HL-60 (cell line): ENCODE measurements around the gene NSL1.

Experiments used
- DNase-seq, 2 experiments: peaks; one replicate each; pipeline ENCODE4 v3.0.0-alpha.2; 2010 to 2020; ENCODE audit warnings: low read depth in 1 of 2, low spot score in 1 of 2
- H3K27ac ChIP-seq: fragments of 250-450 bp; sonication (Bioruptor Pico); replicated peaks from 2 replicates; pipeline ENCODE4 v1.5.1; 2020; ENCODE audit warnings: mild to moderate bottlenecking, moderate library complexity
- H3K27me3 ChIP-seq: fragments of 250-450 bp; sonication (Bioruptor Pico); 2 replicates; pipeline ENCODE4 v1.5.1; 2021; ENCODE audit warnings: mild to moderate bottlenecking, moderate library complexity; ENCODE audit not compliant: insufficient read depth, poor library complexity, severe bottlenecking
- H3K4me3 ChIP-seq: replicated peaks from 2 replicates; pipeline ENCODE4 v1.5.1; 2011; ENCODE audit warnings: mild to moderate bottlenecking, control low read depth, low read length; ENCODE audit not compliant: insufficient read depth
- GABPA ChIP-seq: IDR thresholded peaks from 2 replicates; pipeline ENCODE4 v1.6.1; 2012; ENCODE audit warnings: low read depth
- POLR2AphosphoS5 ChIP-seq: IDR thresholded peaks from 2 replicates; pipeline ENCODE4 v1.6.1; 2012; ENCODE audit warnings: low read depth
- SPI1 ChIP-seq: IDR thresholded peaks from 2 replicates; pipeline ENCODE4 v1.6.1; 2012; ENCODE audit warnings: low read depth, mild to moderate bottlenecking, borderline replicate concordance
- TF ChIP-seq, protein P1 (sequence below): IDR thresholded peaks from one replicate; pipeline ENCODE4 v1.5.1; 2011; ENCODE audit warnings: low read length, control low read depth, inconsistent platforms; ENCODE audit not compliant: insufficient read depth
- TF ChIP-seq, protein P2 (sequence below): IDR thresholded peaks from 2 replicates; pipeline ENCODE4 v1.6.1; 2012; ENCODE audit warnings: low read depth; ENCODE audit not compliant: insufficient replicate concordance

NSL1 gene

DNA sequence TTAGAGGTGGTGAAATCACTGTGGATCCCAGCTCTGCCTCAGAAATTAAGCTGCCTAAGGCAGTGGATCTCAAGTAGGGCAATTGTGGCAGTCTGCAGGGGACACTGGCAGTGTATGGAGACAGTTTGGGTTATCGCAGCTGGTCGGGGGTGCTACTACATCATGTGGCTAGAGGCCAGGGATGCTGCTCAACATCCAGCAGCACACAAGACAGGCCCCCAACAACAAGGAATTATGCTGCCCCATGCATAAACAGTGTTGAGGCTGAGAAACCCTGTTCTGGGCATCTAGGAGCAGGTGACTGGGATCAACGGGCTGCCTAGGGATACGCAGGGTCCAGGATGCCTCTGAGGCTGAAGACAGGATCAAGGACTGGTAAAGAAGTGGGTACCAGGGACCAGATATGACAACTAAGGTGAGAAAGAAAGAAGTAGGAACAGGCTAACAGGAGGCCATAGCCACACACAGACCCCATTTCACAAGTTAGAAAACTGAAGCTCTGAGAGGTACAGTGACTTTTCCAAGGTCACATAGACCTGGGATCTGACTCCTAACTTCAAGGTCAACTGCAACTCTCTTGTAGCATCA is 100.7 kb downstream of the NSL1 start:
- TF ChIP-seq, protein P1, sequence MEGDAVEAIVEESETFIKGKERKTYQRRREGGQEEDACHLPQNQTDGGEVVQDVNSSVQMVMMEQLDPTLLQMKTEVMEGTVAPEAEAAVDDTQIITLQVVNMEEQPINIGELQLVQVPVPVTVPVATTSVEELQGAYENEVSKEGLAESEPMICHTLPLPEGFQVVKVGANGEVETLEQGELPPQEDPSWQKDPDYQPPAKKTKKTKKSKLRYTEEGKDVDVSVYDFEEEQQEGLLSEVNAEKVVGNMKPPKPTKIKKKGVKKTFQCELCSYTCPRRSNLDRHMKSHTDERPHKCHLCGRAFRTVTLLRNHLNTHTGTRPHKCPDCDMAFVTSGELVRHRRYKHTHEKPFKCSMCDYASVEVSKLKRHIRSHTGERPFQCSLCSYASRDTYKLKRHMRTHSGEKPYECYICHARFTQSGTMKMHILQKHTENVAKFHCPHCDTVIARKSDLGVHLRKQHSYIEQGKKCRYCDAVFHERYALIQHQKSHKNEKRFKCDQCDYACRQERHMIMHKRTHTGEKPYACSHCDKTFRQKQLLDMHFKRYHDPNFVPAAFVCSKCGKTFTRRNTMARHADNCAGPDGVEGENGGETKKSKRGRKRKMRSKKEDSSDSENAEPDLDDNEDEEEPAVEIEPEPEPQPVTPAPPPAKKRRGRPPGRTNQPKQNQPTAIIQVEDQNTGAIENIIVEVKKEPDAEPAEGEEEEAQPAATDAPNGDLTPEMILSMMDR, result no peak
- TF ChIP-seq SPI1 (no peak), POLR2AphosphoS5 (no peak), GABPA (no peak)
- TF ChIP-seq, protein P2, sequence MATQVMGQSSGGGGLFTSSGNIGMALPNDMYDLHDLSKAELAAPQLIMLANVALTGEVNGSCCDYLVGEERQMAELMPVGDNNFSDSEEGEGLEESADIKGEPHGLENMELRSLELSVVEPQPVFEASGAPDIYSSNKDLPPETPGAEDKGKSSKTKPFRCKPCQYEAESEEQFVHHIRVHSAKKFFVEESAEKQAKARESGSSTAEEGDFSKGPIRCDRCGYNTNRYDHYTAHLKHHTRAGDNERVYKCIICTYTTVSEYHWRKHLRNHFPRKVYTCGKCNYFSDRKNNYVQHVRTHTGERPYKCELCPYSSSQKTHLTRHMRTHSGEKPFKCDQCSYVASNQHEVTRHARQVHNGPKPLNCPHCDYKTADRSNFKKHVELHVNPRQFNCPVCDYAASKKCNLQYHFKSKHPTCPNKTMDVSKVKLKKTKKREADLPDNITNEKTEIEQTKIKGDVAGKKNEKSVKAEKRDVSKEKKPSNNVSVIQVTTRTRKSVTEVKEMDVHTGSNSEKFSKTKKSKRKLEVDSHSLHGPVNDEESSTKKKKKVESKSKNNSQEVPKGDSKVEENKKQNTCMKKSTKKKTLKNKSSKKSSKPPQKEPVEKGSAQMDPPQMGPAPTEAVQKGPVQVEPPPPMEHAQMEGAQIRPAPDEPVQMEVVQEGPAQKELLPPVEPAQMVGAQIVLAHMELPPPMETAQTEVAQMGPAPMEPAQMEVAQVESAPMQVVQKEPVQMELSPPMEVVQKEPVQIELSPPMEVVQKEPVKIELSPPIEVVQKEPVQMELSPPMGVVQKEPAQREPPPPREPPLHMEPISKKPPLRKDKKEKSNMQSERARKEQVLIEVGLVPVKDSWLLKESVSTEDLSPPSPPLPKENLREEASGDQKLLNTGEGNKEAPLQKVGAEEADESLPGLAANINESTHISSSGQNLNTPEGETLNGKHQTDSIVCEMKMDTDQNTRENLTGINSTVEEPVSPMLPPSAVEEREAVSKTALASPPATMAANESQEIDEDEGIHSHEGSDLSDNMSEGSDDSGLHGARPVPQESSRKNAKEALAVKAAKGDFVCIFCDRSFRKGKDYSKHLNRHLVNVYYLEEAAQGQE, result no peak
- DNase-seq, result no peak
- no peaks in the 10 kb centered on the region for H3K27me3 ChIP-seq
- no peak overlapping the region for H3K27ac ChIP-seq
- no peak overlapping the region for H3K4me3 ChIP-seq

DNA sequence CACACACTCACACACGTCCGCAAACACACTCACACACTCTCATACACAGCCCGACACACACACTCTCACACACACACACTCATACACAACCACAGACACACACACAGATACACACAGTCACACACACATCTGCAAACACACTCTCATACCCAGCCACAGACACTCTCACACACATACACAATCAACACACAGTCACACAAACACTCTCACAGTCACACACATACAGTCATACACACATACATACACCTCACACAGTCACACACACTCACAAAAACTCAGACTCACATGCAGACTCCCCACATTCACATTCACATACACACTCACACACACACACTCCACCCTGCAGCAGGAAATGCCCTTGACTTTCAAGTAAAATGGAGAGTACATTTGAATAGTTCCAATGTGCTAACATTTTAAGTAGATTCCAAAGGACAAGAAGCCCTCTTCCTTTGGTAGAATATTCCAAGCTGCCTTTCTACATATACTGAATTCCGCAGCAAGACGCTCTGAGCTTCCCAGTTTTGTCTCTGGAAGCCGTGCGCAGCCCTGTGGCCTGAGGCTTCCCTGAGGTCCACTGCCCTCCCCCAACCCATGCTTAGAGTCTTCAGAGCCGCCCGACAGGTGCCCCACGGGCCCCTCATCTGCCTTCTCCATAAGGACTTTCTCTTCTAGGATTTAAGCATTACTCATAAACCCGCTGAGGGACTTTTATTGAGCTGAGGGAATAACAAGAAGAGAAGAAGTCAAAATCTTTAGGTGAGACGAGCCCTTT is 101.6 kb downstream of the NSL1 start:
- TF ChIP-seq POLR2AphosphoS5, result no peak
- no peak for TF ChIP-seq GABPA
- TF ChIP-seq, protein P2, result no peak
- TF ChIP-seq, protein P1, result no peak
- no peak for TF ChIP-seq SPI1

DNA sequence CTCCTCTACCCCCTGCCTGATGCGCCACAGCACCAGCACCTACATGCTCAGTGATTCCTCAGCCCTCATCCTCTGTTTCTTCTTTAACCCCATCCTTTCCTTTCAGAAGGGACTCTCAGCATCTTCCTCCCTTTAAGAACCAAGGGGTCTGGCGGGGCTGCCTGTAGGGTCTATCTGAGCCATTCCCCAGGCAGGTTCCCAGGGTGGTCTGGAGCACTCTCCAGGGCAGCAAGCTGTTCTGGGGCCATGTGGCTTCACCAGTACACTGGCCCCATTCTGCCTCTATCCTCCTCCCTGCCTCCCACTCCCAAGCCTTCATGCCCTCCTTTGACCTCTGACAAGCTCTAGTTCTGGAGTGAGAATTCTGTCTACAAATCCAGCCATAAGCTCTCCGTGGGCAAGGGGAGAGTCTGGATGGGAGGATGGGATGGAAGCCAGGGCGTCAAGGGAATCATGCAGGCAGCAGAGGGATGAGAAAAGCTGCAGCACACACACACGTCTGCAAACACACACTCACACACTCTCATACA is 102.3 kb downstream of the NSL1 start:
- DNase-seq, result no peak
- TF ChIP-seq, protein P2, result no peak
- TF ChIP-seq SPI1 (no peak), GABPA (no peak), POLR2AphosphoS5 (no peak)
- TF ChIP-seq, protein P1, result no peak
- H3K27ac ChIP-seq, result no peak overlapping the region
- no peaks in the 10 kb centered on the region for H3K27me3 ChIP-seq
- no peak overlapping the region for H3K4me3 ChIP-seq

More for the DNA sequence above, 101.6 kb downstream of the NSL1 start:
- Histone ChIP-seq H3K27me3 (no peaks in the 10 kb centered on the region), H3K4me3 (no peak overlapping the region), H3K27ac (no peak overlapping the region)
- DNase-seq, result no peak
